Stomach (tissue), 4 donors: ENCODE results near the gene SLC25A24.

Experiments used
- POLR2A ChIP-seq, 4 donors: fragments of 450-650 bp; IDR thresholded peaks; one replicate each; pipeline ENCODE4 v1.6.1; 2016; ENCODE audit warnings: antibody characterized with exemption in 4 of 4, control low read depth in 2 of 4, mild to moderate bottlenecking in 1 of 4, moderate library complexity in 1 of 4
- TF ChIP-seq, protein P1 (sequence below), 7 experiments: fragments of 450-650 bp in 4 of 7; fragments of 200-600 bp in 3 of 7; sonication (generic) in 3 of 7; IDR thresholded peaks; one replicate each; pipeline ENCODE4 v1.5.1; 2016 to 2019; ENCODE audit warnings: antibody characterized with exemption in 7 of 7, control low read depth in 2 of 7, mild to moderate bottlenecking in 1 of 7

DNA sequence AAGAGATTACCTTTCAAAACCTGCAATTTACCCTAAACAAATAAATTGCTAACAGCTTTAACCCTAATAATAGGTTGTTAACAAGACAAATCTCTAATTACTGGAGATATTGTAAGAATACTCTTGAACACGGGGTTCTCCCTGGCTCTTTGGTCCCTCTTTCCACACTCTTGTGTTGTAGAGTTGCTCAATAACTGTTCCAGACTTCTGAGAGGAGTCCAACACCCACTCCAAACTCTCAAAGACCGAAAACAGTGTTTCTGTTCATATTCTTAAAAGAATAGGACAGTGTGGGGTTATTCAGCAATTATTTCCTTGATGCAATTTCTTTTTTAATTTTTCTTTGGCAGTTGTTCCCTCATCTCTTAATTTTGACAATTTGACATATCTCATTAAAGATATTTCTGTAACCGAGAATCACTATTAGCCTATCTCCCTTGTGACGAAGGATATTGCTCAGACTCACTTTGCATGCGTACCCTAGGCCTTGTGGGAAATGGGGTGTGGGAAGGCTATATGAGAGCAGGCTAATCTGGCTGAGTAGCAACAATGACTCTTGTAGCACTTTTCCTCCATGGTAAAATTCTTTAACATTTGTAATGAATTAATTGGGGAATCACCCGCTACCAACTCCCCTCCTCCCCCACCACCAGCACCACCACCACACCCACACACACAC lies 90.7 kb downstream of the SLC25A24 start:
- TF ChIP-seq, protein P1, sequence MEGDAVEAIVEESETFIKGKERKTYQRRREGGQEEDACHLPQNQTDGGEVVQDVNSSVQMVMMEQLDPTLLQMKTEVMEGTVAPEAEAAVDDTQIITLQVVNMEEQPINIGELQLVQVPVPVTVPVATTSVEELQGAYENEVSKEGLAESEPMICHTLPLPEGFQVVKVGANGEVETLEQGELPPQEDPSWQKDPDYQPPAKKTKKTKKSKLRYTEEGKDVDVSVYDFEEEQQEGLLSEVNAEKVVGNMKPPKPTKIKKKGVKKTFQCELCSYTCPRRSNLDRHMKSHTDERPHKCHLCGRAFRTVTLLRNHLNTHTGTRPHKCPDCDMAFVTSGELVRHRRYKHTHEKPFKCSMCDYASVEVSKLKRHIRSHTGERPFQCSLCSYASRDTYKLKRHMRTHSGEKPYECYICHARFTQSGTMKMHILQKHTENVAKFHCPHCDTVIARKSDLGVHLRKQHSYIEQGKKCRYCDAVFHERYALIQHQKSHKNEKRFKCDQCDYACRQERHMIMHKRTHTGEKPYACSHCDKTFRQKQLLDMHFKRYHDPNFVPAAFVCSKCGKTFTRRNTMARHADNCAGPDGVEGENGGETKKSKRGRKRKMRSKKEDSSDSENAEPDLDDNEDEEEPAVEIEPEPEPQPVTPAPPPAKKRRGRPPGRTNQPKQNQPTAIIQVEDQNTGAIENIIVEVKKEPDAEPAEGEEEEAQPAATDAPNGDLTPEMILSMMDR (IDR thresholded peaks at IDR 0.05) = no peak
- TF ChIP-seq POLR2A (IDR thresholded peaks at IDR 0.05) = no peak
